IMR-90 (cell line): Measurements from ENCODE around the gene DLGAP3. TPM values are rescaled to one million over a fixed set of nuclear protein-coding genes. Genes with fewer than 3 reads are reported as not detected.

Source experiments
- ATAC-seq: fragments of 200-7000 bp; cut with Tn5 transposase; 2 replicates; pipeline ENCODE4 v1.9.1; 2020; ENCODE audit warnings: low read depth, mild to moderate bottlenecking, moderate library complexity
- BruUV-seq: library from RNA; stranded (reverse); fragments of 400-500 nt; replicated peaks from 2 replicates; lab custom pipeline; 2021; lab: Mats Ljungman, UMichigan
- CTCF ChIA-PET: fragments of 300-600 bp; formaldehyde crosslinking; extraction: SDS; loops from one replicate; lab custom pipeline; 2021; ENCODE audit warnings: antibody characterized with exemption; lab: Yijun Ruan, JAX
- POLR2A ChIA-PET: fragments of 300-600 bp; sonication (Branson Sonifier 250); formaldehyde crosslinking; loops from one replicate; lab custom pipeline; 2022; ENCODE audit warnings: antibody characterized with exemption; ENCODE audit not compliant: unreplicated experiment; lab: Charles Lee
- DNase-seq: peaks from one replicate; pipeline ENCODE4 v3.0.0; 2013
- H2AFZ ChIP-seq: replicated peaks from 2 replicates; pipeline ENCODE3; 2013; ENCODE audit warnings: low read length, mild to moderate bottlenecking; ENCODE audit not compliant: poor library complexity
- H2AK5ac ChIP-seq: 2 replicates; pipeline ENCODE4 v1.6.1; 2013; ENCODE audit warnings: low read depth, low read length, inconsistent platforms
- H2AK9ac ChIP-seq: replicated peaks from 2 replicates; pipeline ENCODE3; 2013; ENCODE audit warnings: mild to moderate bottlenecking, low read depth, low read length, moderate library complexity; ENCODE audit not compliant: poor library complexity
- H2BK120ac ChIP-seq: 2 replicates; pipeline ENCODE4 v1.6.1; 2013; ENCODE audit warnings: low read depth, low read length, inconsistent platforms
- H2BK15ac ChIP-seq: 3 replicates; pipeline ENCODE4 v1.6.1; 2013; ENCODE audit warnings: low read depth, low read length, inconsistent platforms
- H2BK20ac ChIP-seq: 2 replicates; pipeline ENCODE4 v1.6.1; 2013; ENCODE audit warnings: low read depth, mild to moderate bottlenecking, inconsistent platforms, low read length, moderate library complexity
- H2BK5ac ChIP-seq: 2 replicates; pipeline ENCODE4 v1.6.1; 2013; ENCODE audit warnings: mild to moderate bottlenecking, low read depth, low read length, inconsistent platforms; ENCODE audit not compliant: poor library complexity, severe bottlenecking
- H3K14ac ChIP-seq: replicated peaks from 2 replicates; pipeline ENCODE4 v1.6.1; 2013; ENCODE audit warnings: low read depth, low read length, inconsistent platforms
- H3K18ac ChIP-seq: 2 replicates; pipeline ENCODE4 v1.6.1; 2013; ENCODE audit warnings: low read depth, low read length, control low read depth
- H3K23ac ChIP-seq: 2 replicates; pipeline ENCODE4 v1.6.1; 2013; ENCODE audit warnings: low read depth, low read length, inconsistent platforms
- H3K27ac ChIP-seq: 2 replicates; pipeline ENCODE4 v1.5.1; 2013; ENCODE audit warnings: mild to moderate bottlenecking, control low read depth, low read length; ENCODE audit not compliant: insufficient read depth
- H3K27me3 ChIP-seq: 2 replicates; pipeline ENCODE4 v1.6.1; 2013; ENCODE audit warnings: low read length; ENCODE audit not compliant: control insufficient read depth, insufficient read depth
- H3K36me3 ChIP-seq: 2 replicates; pipeline ENCODE4 v1.6.1; 2013; ENCODE audit warnings: low read length, mixed read lengths; ENCODE audit not compliant: control insufficient read depth, insufficient read depth
- H3K4ac ChIP-seq: 2 replicates; pipeline ENCODE4 v1.6.1; 2013; ENCODE audit warnings: low read depth, low read length, inconsistent platforms
- H3K4me1 ChIP-seq: 2 replicates; pipeline ENCODE4 v1.6.1; 2013; ENCODE audit warnings: low read length, mixed read lengths; ENCODE audit not compliant: control insufficient read depth, insufficient read depth
- H3K4me2 ChIP-seq: 2 replicates; pipeline ENCODE4 v1.6.1; 2013; ENCODE audit warnings: low read depth, mild to moderate bottlenecking, control low read depth, low read length, moderate library complexity
- H3K4me3 ChIP-seq: 2 replicates; pipeline ENCODE4 v1.5.1; 2013; ENCODE audit warnings: low read depth, mild to moderate bottlenecking, control low read depth, low read length, moderate library complexity; ENCODE audit not compliant: insufficient read depth
- H3K56ac ChIP-seq: 2 replicates; pipeline ENCODE4 v1.6.1; 2013; ENCODE audit warnings: low read length, inconsistent platforms; ENCODE audit not compliant: insufficient read depth; ENCODE audit errors: extremely low read depth
- H3K79me1 ChIP-seq, 2 experiments: 2 replicates each; pipeline ENCODE4 v1.6.1; 2013; ENCODE audit warnings: low read length in 2 of 2, inconsistent platforms in 1 of 2, low read depth in 1 of 2
- H3K9ac ChIP-seq: 2 replicates; pipeline ENCODE4 v1.6.1; 2013; ENCODE audit warnings: low read depth, low read length, control low read depth
- H3K9me1 ChIP-seq: 2 replicates; pipeline ENCODE4 v1.6.1; 2013; ENCODE audit warnings: low read length, inconsistent platforms; ENCODE audit not compliant: insufficient read depth
- H3K9me3 ChIP-seq: 2 replicates; pipeline ENCODE4 v1.6.1; 2013; ENCODE audit warnings: low read length; ENCODE audit not compliant: control insufficient read depth, insufficient read depth
- H4K20me1 ChIP-seq: 2 replicates; pipeline ENCODE4 v1.6.1; 2013; ENCODE audit warnings: low read length, inconsistent platforms; ENCODE audit not compliant: insufficient read depth
- H4K5ac ChIP-seq: 2 replicates; pipeline ENCODE4 v1.6.1; 2013; ENCODE audit warnings: mild to moderate bottlenecking, low read depth, low read length, control low read depth
- H4K8ac ChIP-seq, 2 experiments: 2 replicates each; pipeline ENCODE4 v1.6.1; 2013; ENCODE audit warnings: low read depth in 2 of 2, low read length in 2 of 2, control low read depth in 1 of 2, inconsistent platforms in 1 of 2
- H4K91ac ChIP-seq: 2 replicates; pipeline ENCODE4 v1.6.1; 2013; ENCODE audit warnings: low read depth, low read length, inconsistent platforms; ENCODE audit not compliant: insufficient read depth
- BHLHE40 ChIP-seq: fragments of 150-350 bp; IDR thresholded peaks from 2 replicates; pipeline ENCODE4 v1.6.1; 2016; ENCODE audit warnings: mild to moderate bottlenecking, low read depth, low read length
- CEBPB ChIP-seq: IDR thresholded peaks from 2 replicates; pipeline ENCODE4 v1.6.1; 2012; ENCODE audit warnings: low read depth, low read length, improper control_type of control experiment
- CHD1 ChIP-seq: IDR thresholded peaks from 2 replicates; pipeline ENCODE4 v1.6.1; 2012; ENCODE audit warnings: low read depth, low read length, improper control_type of control experiment
- ELK1 ChIP-seq: fragments of 150-350 bp; IDR thresholded peaks from 2 replicates; pipeline ENCODE4 v1.6.1; 2016; ENCODE audit warnings: low read depth, mild to moderate bottlenecking, low read length, moderate library complexity, borderline replicate concordance
- FOS ChIP-seq: fragments of 150-350 bp; IDR thresholded peaks from 2 replicates; pipeline ENCODE4 v1.6.1; 2016; ENCODE audit warnings: low read depth, low read length
- MAFK ChIP-seq: IDR thresholded peaks from 2 replicates; pipeline ENCODE4 v1.6.1; 2012; ENCODE audit warnings: low read depth, low read length, improper control_type of control experiment
- MAZ ChIP-seq: IDR thresholded peaks from 2 replicates; pipeline ENCODE4 v1.6.1; 2012; ENCODE audit warnings: low read depth, mild to moderate bottlenecking, low read length, improper control_type of control experiment, moderate library complexity, borderline replicate concordance
- MXI1 ChIP-seq: IDR thresholded peaks from 2 replicates; pipeline ENCODE4 v1.6.1; 2012; ENCODE audit warnings: low read depth, mild to moderate bottlenecking, low read length, moderate library complexity, borderline replicate concordance
- POLR2A ChIP-seq: IDR thresholded peaks from 2 replicates; pipeline ENCODE4 v1.6.1; 2012; ENCODE audit warnings: mild to moderate bottlenecking, low read depth, low read length
- SMC3 ChIP-seq: fragments of 150-350 bp; IDR thresholded peaks from 2 replicates; pipeline ENCODE4 v1.6.1; 2016; ENCODE audit warnings: low read depth, mild to moderate bottlenecking, antibody characterized with exemption, low read length, moderate library complexity
- WGBS, 2 experiments: methylation state at CpG; one replicate each; pipeline versions ENCODE4 v1.1.5 to v1.1.7; 2013; ENCODE audit warnings: missing lambda C conversion rate in 2 of 2; ENCODE audit not compliant: insufficient read length in 1 of 2; ENCODE audit errors: extremely low coverage in 2 of 2; 5-methylcytosine and 5-hydroxymethylcytosine counted together
- dilution Hi-C: fragments of 300-500 bp; cut with HindIII; formaldehyde crosslinking; loops from one replicate; pipeline ENCODE4 v1.14.3; 2018; ENCODE audit warnings: low sequenced_read_pairs; ENCODE audit not compliant: unreplicated experiment
- in situ Hi-C: fragments of 300-500 bp; cut with MboI; formaldehyde crosslinking; loops from 3 replicates; pipeline ENCODE4 v1.14.3; 2019; ENCODE audit warnings: low sequenced_read_pairs, inconsistent platforms, mixed read lengths
- intact Hi-C: fragments of 100-400 bp; cut with micrococcal nuclease; formaldehyde crosslinking; loops from 2 replicates; pipeline ENCODE4 v1.10.0; 2022
- polyA plus RNA-seq, 3 experiments: library from polyadenylated mRNA; depleted of rRNA; stranded (reverse); fragments of >200 nt; gene quantifications; 2 replicates each; pipeline ENCODE4 v1.2.3, GENCODE V29; 2012; ENCODE audit warnings: low replicate concordance in 1 of 3
- total RNA-seq: library from RNA; depleted of rRNA; stranded (reverse); fragments of >200 nt; gene quantifications from 2 replicates; pipeline ENCODE4 v1.2.3, GENCODE V29; 2012

Gene DLGAP3
- total and polyA plus RNA-seq, 2 of the 4 experiments (the other 2 are of a cell fraction), result 0.02 TPM; not detected in 1

GRCh38 chr1:34876406-34876805, 53.0 kb downstream of the DLGAP3 start:
- BruUV-seq, result no TSS peak
- Histone ChIP-seq H3K9ac (no peak overlapping the region), H3K56ac (no peak overlapping the region), H3K14ac (no peak overlapping the region), H3K27me3 (peaks cover 36% of the 10 kb centered on the region), H3K36me3 (no peaks in the 10 kb centered on the region), H4K5ac (no peak overlapping the region), H3K18ac (no peak overlapping the region), H3K23ac (no peak overlapping the region), H2BK15ac (no peak overlapping the region), H3K4me1 (no peaks in the 10 kb centered on the region), H2AK5ac (no peak overlapping the region), H2AK9ac (no peak overlapping the region), H3K4me3 (no peak overlapping the region), H3K9me3 (peaks cover 2% of the 10 kb centered on the region; the same call in 1 of the 2 replicates), H4K8ac (no peak overlapping the region), H2AFZ (no peak overlapping the region), H3K9me1 (no peaks in the 10 kb centered on the region), H2BK120ac (no peak overlapping the region), H3K4ac (no peak overlapping the region), H3K79me1 (no peaks in the 10 kb centered on the region), H4K91ac (no peak overlapping the region), H3K27ac (no peak overlapping the region), H2BK5ac (no peak overlapping the region), H4K20me1 (no peaks in the 10 kb centered on the region), H2BK20ac (no peak overlapping the region), H3K4me2 (no peak overlapping the region)
- no peak for ATAC-seq
- TF ChIP-seq MAFK (no peak), FOS (no peak), CHD1 (no peak), SMC3 (no peak), MXI1 (no peak), CEBPB (no peak), MAZ (no peak), BHLHE40 (no peak), POLR2A (no peak), ELK1 (no peak)
- intact Hi-C loops, result no loop called here
- dilution Hi-C loops, result no loop called here
- CTCF ChIA-PET, result interaction anchor here (0.6 kb wide), 1 partner anchor 1763 kb away, joined by 4 read pairs; no protein-coding TSS in a partner anchor
- POLR2A ChIA-PET, result no interaction called here
- 77% methylated on average over 2 of the region's 7 CpGs; no CpG with 5 or more reads in 1 of the 2 experiments for WGBS, 2 experiments
- DNase-seq, result no peak
- in situ Hi-C loops, result no loop called here
